Coronary artery (tissue), 2 donors: ENCODE measurements around the gene TFAP2D.

Experiments used
- DNase-seq: peaks from one replicate; pipeline ENCODE4 v3.0.0-alpha.2; 2017; ENCODE audit warnings: low spot score
- H3K27ac ChIP-seq, 2 donors: fragments of 200-600 bp; sonication (generic); one replicate each; pipeline ENCODE4 v1.5.1; 2016 to 2019
- H3K4me3 ChIP-seq: fragments of 200-600 bp; sonication (generic); 2 replicates; pipeline ENCODE4 v1.5.1; 2016; ENCODE audit warnings: mild to moderate bottlenecking, moderate library complexity
- CTCF ChIP-seq: fragments of 200-600 bp; sonication (generic); IDR thresholded peaks from one replicate; pipeline ENCODE4 v1.5.1; 2019; ENCODE audit warnings: antibody characterized with exemption

TFAP2D gene

GRCh38 chr6:50762798-50763197 lies 49.5 kb downstream of the TFAP2D start:
- Histone ChIP-seq H3K27ac (no peak overlapping the region), H3K4me3 (no peak overlapping the region)
- DNase-seq, result no peak
- no peak for TF ChIP-seq CTCF

- no peak for DNase-seq
- H3K4me3 ChIP-seq, result no peak overlapping the region
- no peak overlapping the region for H3K27ac ChIP-seq
- TF ChIP-seq CTCF, result no peak
These were observed 65.4 kb downstream of the TFAP2D start for GRCh38 chr6:50778696-50779095.

- H3K27ac ChIP-seq, result no peak overlapping the region
- TF ChIP-seq CTCF, result no peak
- H3K4me3 ChIP-seq, result no peak overlapping the region
- DNase-seq, result no peak
These were observed 67.1 kb downstream of the TFAP2D start for GRCh38 chr6:50780382-50780781.

- DNase-seq, result no peak
- Histone ChIP-seq H3K27ac (no peak overlapping the region), H3K4me3 (no peak overlapping the region)
- TF ChIP-seq CTCF, result no peak
These were observed 72.6 kb downstream of the TFAP2D start for GRCh38 chr6:50785921-50786320.

- no peak for DNase-seq
- H3K27ac ChIP-seq, result no peak overlapping the region
- no peak for TF ChIP-seq CTCF
- H3K4me3 ChIP-seq, result no peak overlapping the region
These were observed 78.7 kb downstream of the TFAP2D start for GRCh38 chr6:50791900-50792508.

- no peak for TF ChIP-seq CTCF
- no peak overlapping the region for H3K27ac ChIP-seq
- no peak overlapping the region for H3K4me3 ChIP-seq
These were observed 79.4 kb downstream of the TFAP2D start for GRCh38 chr6:50792771-50793170.

GRCh38 chr6:50795574-50795973 lies 82.2 kb downstream of the TFAP2D start:
- Histone ChIP-seq H3K27ac (no peak overlapping the region), H3K4me3 (no peak overlapping the region)
- no peak for DNase-seq
- no peak for TF ChIP-seq CTCF

More at GRCh38 chr6:50792771-50793170, 79.4 kb downstream of the TFAP2D start:
- no peak for DNase-seq
